Keratinocyte (primary cell): ENCODE data around the gene ADAM12. TPM values are rescaled to one million over a fixed set of nuclear protein-coding genes. Genes with fewer than 3 reads are reported as not detected.

Experiments
- DNase-seq: peaks from one replicate; pipeline ENCODE4 v3.0.0-alpha.2; 2011; ENCODE audit warnings: low read depth, missing footprints, low spot score
- FAIRE-seq: peaks from 2 replicates; lab custom pipeline; 2011; peaks lifted over from hg19 to GRCh38; lab: Jason Lieb, UNC
- H2AFZ ChIP-seq: 2 replicates; pipeline ENCODE4 v1.6.0; 2012; ENCODE audit warnings: low read length, control low read depth, inconsistent platforms; ENCODE audit not compliant: control insufficient read depth
- H3K27ac ChIP-seq: 2 replicates; pipeline ENCODE4 v1.5.1; 2011; ENCODE audit warnings: low read length; ENCODE audit not compliant: control insufficient read depth, insufficient read depth
- H3K27me3 ChIP-seq: 3 replicates; pipeline ENCODE4 v1.6.0; 2011; ENCODE audit warnings: low read length; ENCODE audit not compliant: control insufficient read depth, insufficient read depth; ENCODE audit errors: extremely low read depth
- H3K36me3 ChIP-seq, 2 experiments: 2 replicates in 1 of 2; 3 replicates in 1 of 2; pipeline ENCODE4 v1.5.1; 2011; ENCODE audit warnings: low read length in 2 of 2, mild to moderate bottlenecking in 1 of 2; ENCODE audit not compliant: control insufficient read depth in 2 of 2, insufficient read depth in 2 of 2; ENCODE audit errors: extremely low read depth in 1 of 2
- H3K4me1 ChIP-seq: 3 replicates; pipeline ENCODE4 v1.5.1; 2011; ENCODE audit warnings: low read length; ENCODE audit not compliant: control insufficient read depth, insufficient read depth; ENCODE audit errors: extremely low read depth
- H3K4me2 ChIP-seq: 3 replicates; pipeline ENCODE4 v1.6.0; 2011; ENCODE audit warnings: low read depth, low read length; ENCODE audit not compliant: control insufficient read depth, insufficient read depth; ENCODE audit errors: extremely low read depth
- H3K4me3 ChIP-seq, 3 experiments: fragments of 200-600 bp in 1 of 3; sonication (generic) in 1 of 3; 2 replicates in 2 of 3; 3 replicates in 1 of 3; pipeline ENCODE4 v1.5.1; 2011 to 2016; ENCODE audit warnings: low read length in 3 of 3, mild to moderate bottlenecking in 3 of 3, control low read depth in 2 of 3, inconsistent platforms in 1 of 3, low read depth in 1 of 3, mixed read lengths in 1 of 3, mixed run types in 1 of 3, moderate library complexity in 1 of 3; ENCODE audit not compliant: control insufficient read depth in 2 of 3, insufficient read depth in 2 of 3; ENCODE audit errors: extremely low read depth in 1 of 3
- H3K79me2 ChIP-seq: 2 replicates; pipeline ENCODE4 v1.6.0; 2012; ENCODE audit warnings: low read length; ENCODE audit not compliant: control insufficient read depth, insufficient read depth
- H3K9ac ChIP-seq: 3 replicates; pipeline ENCODE4 v1.6.0; 2011; ENCODE audit warnings: low read length; ENCODE audit not compliant: control insufficient read depth, insufficient read depth; ENCODE audit errors: extremely low read depth
- H3K9me1 ChIP-seq: 3 replicates; pipeline ENCODE4 v1.6.0; 2011; ENCODE audit warnings: low read length; ENCODE audit not compliant: control insufficient read depth, insufficient read depth; ENCODE audit errors: extremely low read depth
- H3K9me3 ChIP-seq: 2 replicates; pipeline ENCODE4 v1.5.1; 2012; ENCODE audit warnings: low read depth, low read length; ENCODE audit not compliant: control insufficient read depth
- H4K20me1 ChIP-seq: 3 replicates; pipeline ENCODE4 v1.6.0; 2011; ENCODE audit warnings: low read length; ENCODE audit not compliant: control insufficient read depth, insufficient read depth; ENCODE audit errors: extremely low read depth
- CTCF ChIP-seq, 3 experiments: IDR thresholded peaks in 1 of 3; conservative IDR thresholded peaks in 1 of 3; optimal IDR thresholded peaks in 1 of 3; 2 replicates in 2 of 3; 3 replicates in 1 of 3; pipeline versions ENCODE3 to v1.5.1; 2011; ENCODE audit warnings: low read length in 3 of 3, mild to moderate bottlenecking in 3 of 3, moderate library complexity in 2 of 3, control low read depth in 1 of 3, inconsistent platforms in 1 of 3; ENCODE audit not compliant: insufficient read depth in 2 of 3; ENCODE audit errors: extremely low read depth in 1 of 3
- EZH2 ChIP-seq: IDR thresholded peaks from one replicate; pipeline ENCODE4 v1.6.1; 2012; ENCODE audit warnings: inconsistent platforms, mild to moderate bottlenecking, low read length, moderate library complexity
- dilution Hi-C: fragments of 300-500 bp; cut with MboI; formaldehyde crosslinking; loops from one replicate; pipeline ENCODE4 v1.7.0; 2020; ENCODE audit warnings: low sequenced_read_pairs; ENCODE audit not compliant: extremely low pct_ligation_motif_present
- polyA plus RNA-seq, 5 experiments: library from polyadenylated mRNA; depleted of rRNA in 3 of 5; stranded (reverse) in 3 of 5; stranded (forward) in 1 of 5; unstranded in 1 of 5; fragments of >200 nt; gene quantifications; 1 replicate in 1 of 5; 2 replicates in 3 of 5; 3 replicates in 1 of 5; pipeline versions ENCODE4 v1.2.1 to v1.2.3, GENCODE V29; 2011 to 2012; ENCODE audit warnings: missing spikeins in 2 of 5, low read depth in 1 of 5, low replicate concordance in 1 of 5

The ADAM12 gene
- polyA plus RNA-seq, 1 donor (not counting 4 experiments of a cell fraction or from before 2014, with no cell fraction given) = 0.07 TPM

GRCh38 chr10:126009650-126010049 is 378.6 kb downstream of the ADAM12 start:
- Histone ChIP-seq H3K9ac (no peak overlapping the region), H3K4me1 (peaks cover 4% of the 10 kb centered on the region), H3K4me3 (no peak overlapping the region), H3K36me3 (peaks cover 0 to 3% of the 10 kb centered on the region in 2 experiments), H3K4me2 (no peak overlapping the region), H3K79me2 (no peaks in the 10 kb centered on the region), H3K27me3 (no peaks in the 10 kb centered on the region), H4K20me1 (no peaks in the 10 kb centered on the region), H3K27ac (no peak overlapping the region), H2AFZ (no peak overlapping the region), H3K9me1 (no peaks in the 10 kb centered on the region), H3K9me3 (no peaks in the 10 kb centered on the region)
- dilution Hi-C loops = no loop called here
- FAIRE-seq = no peak
- TF ChIP-seq EZH2 (no peak), CTCF (optimal IDR thresholded peaks at IDR 0.05 in 1 of 3, IDR thresholded peaks at IDR 0.05 in 1 of 3, conservative IDR thresholded peaks at IDR 0.05 in 1 of 3; ENCODE audit: extremely low read depth in 1 of 3, insufficient read depth in 2 of 3, low read length in 3 of 3) (no peak)
- DNase-seq = no peak

- H3K27me3 ChIP-seq = no peaks in the 10 kb centered on the region
- no peak for FAIRE-seq
- dilution Hi-C loops = no loop called here
- H3K36me3 ChIP-seq = peaks cover 0 to 3% of the 10 kb centered on the region in 2 experiments
- no peaks in the 10 kb centered on the region for H3K9me3 ChIP-seq
- no peak overlapping the region for H3K4me2 ChIP-seq
- no peak overlapping the region for H2AFZ ChIP-seq
- no peaks in the 10 kb centered on the region for H4K20me1 ChIP-seq
- H3K79me2 ChIP-seq = no peaks in the 10 kb centered on the region
- H3K27ac ChIP-seq = no peak overlapping the region
- no peak for DNase-seq
- TF ChIP-seq CTCF (optimal IDR thresholded peaks at IDR 0.05 in 1 of 3, IDR thresholded peaks at IDR 0.05 in 1 of 3, conservative IDR thresholded peaks at IDR 0.05 in 1 of 3; ENCODE audit: extremely low read depth in 1 of 3, insufficient read depth in 2 of 3, low read length in 3 of 3) = no peak
- TF ChIP-seq EZH2 = no peak
- no peaks in the 10 kb centered on the region for H3K9me1 ChIP-seq
- no peak overlapping the region for H3K9ac ChIP-seq
- no peak overlapping the region for H3K4me3 ChIP-seq
- no peaks in the 10 kb centered on the region for H3K4me1 ChIP-seq
Observed at GRCh38 chr10:126006906-126007305, 381.4 kb downstream of the ADAM12 start.
